Measurements from ENCODE around the gene FAR2. TPM values are rescaled to one million over a fixed set of nuclear protein-coding genes. Genes with fewer than 3 reads are reported as not detected.

FAR2 gene
- total and polyA plus RNA-seq, 2 experiments from 2014 or later = 18.7 to 22.6 TPM

DNA sequence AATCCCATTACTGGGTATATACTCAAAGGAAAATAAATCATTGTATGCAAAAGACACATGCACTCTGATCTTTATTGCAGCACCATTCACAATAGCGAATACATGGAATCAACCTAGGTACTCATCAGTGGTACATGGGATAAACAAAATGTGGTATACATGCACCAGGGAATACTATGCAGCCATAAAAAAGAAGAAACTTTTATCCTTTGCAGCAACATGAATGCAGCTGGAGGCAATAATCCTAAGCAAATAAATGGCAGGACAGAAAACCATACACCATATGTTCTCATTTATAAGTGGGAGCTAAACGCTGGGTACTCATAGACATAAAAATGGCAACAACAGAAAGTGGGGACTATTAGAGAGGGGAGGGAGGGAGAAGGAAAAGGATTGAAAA is 216.0 kb downstream of the FAR2 start (continued):
- TF ChIP-seq, protein P1, sequence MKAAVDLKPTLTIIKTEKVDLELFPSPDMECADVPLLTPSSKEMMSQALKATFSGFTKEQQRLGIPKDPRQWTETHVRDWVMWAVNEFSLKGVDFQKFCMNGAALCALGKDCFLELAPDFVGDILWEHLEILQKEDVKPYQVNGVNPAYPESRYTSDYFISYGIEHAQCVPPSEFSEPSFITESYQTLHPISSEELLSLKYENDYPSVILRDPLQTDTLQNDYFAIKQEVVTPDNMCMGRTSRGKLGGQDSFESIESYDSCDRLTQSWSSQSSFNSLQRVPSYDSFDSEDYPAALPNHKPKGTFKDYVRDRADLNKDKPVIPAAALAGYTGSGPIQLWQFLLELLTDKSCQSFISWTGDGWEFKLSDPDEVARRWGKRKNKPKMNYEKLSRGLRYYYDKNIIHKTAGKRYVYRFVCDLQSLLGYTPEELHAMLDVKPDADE (IDR thresholded peaks at IDR 0.05) = no peak

DNA sequence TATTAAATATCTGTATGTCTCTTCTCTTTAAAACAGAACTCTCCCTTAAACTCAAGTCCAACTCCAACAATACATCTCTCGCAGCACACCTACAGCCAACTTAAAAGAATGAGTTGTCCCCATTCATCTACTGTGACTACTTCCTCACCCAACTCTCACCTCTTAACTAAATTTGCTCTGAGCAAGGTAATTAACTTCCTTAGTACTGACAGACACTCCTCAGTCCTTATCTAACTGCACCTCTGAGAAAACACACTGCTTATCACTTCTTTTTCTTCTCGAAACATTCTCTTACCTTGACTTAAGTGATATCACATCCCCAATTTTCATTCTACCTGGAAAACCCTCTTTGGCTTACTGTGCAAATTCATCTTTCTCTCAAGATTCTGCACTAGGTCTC is 224.9 kb downstream of the FAR2 start:
- Histone ChIP-seq H3K4me2 (no peak overlapping the region), H3K36me3 (ENCODE audit: insufficient read depth) (peaks cover 15% of the 10 kb centered on the region), H3F3A (replicated peaks; ENCODE audit: low read depth) (no peaks in the 10 kb centered on the region), H3K27ac (ENCODE audit: low read depth) (no peak overlapping the region), H2AFZ (no peak overlapping the region), H3K79me2 (replicated peaks; ENCODE audit: insufficient read depth) (peaks cover 66% of the 10 kb centered on the region), H3K9me2 (ENCODE audit: insufficient read depth) (no peaks in the 10 kb centered on the region), H3K4me3 (no peak overlapping the region), H4K20me1 (replicated peaks; ENCODE audit: insufficient read depth) (peaks cover 4% of the 10 kb centered on the region), H3K4me1 (ENCODE audit: insufficient read depth) (no peaks in the 10 kb centered on the region), H3K27me3 (ENCODE audit: insufficient read depth) (no peaks in the 10 kb centered on the region)
- H3K9me3 Mint-ChIP-seq = no peaks in the 10 kb centered on the region
- no peak overlapping the region for H3K27ac Mint-ChIP-seq
- no peaks in the 10 kb centered on the region; the same call in 2 of the 3 replicates for H3K36me3 Mint-ChIP-seq (ENCODE audit: low read depth)
- DNase-seq (ENCODE audit: low spot score) (peak; percentile 3), ATAC-seq (no peak)
- no peaks in the 10 kb centered on the region for H3K27me3 Mint-ChIP-seq (ENCODE audit: insufficient read depth, low read depth, poor library complexity)
- H3K4me1 Mint-ChIP-seq = no peaks in the 10 kb centered on the region; the same call in 2 of the 3 replicates
- H3K4me3 Mint-ChIP-seq = no peak overlapping the region
- TF ChIP-seq REST (IDR thresholded peaks at IDR 0.05; ENCODE audit: unreplicated experiment) (no peak), JUNB (IDR thresholded peaks at IDR 0.05; ENCODE audit: unreplicated experiment) (no peak), EZH2phosphoT487 (IDR thresholded peaks at IDR 0.05; ENCODE audit: unreplicated experiment) (no peak), ZNF114 (CRISPR knock-in tag; IDR thresholded peaks at IDR 0.05) (no peak), ZNF462 (CRISPR knock-in tag; IDR thresholded peaks at IDR 0.05) (no peak), CREB1 (CRISPR knock-in tag; IDR thresholded peaks at IDR 0.05; ENCODE audit: low read depth) (no peak), NANOG (IDR thresholded peaks at IDR 0.05; ENCODE audit: borderline replicate concordance) (no peak), ZNF331 (CRISPR knock-in tag; IDR thresholded peaks at IDR 0.05; ENCODE audit: low read depth) (no peak), STAT1 (IDR thresholded peaks at IDR 0.05; ENCODE audit: unreplicated experiment) (no peak), CTCF (conservative IDR thresholded peaks at IDR 0.05; ENCODE audit: low read depth in 2 of 2) (no peak), EZH2 (IDR thresholded peaks at IDR 0.05; ENCODE audit: low read depth, unreplicated experiment) (no peak)
- TF ChIP-seq, protein P1 (IDR thresholded peaks at IDR 0.05) = no peak

All from GM23338 (cell line).